Upper lobe of left lung (tissue), 6 donors: ENCODE data around the gene UPP1. TPM values are rescaled to one million over a fixed set of nuclear protein-coding genes. Genes with fewer than 3 reads are reported as not detected.

Source experiments
- ATAC-seq, 2 donors: fragments of 200-7000 bp; cut with Tn5 transposase; one replicate each; pipeline ENCODE4 v1.9.1; 2022; ENCODE audit warnings: mild to moderate bottlenecking in 2 of 2, moderate library complexity in 2 of 2; ENCODE audit not compliant: low FRiP score in 2 of 2
- DNase-seq, 2 donors: peaks; one replicate each; pipeline ENCODE4 v3.0.0-alpha.2; 2019 to 2020
- H3K27ac ChIP-seq, 4 donors: fragments of 200-600 bp; sonication (generic); one replicate each; pipeline ENCODE4 v1.5.1; 2016 to 2019
- H3K27me3 ChIP-seq, 4 donors: fragments of 200-600 bp; sonication (generic); one replicate each; pipeline ENCODE4 v1.5.1; 2017 to 2019
- H3K36me3 ChIP-seq, 4 donors: fragments of 200-600 bp; sonication (generic); one replicate each; pipeline ENCODE4 v1.5.1; 2016 to 2019
- H3K4me1 ChIP-seq, 4 donors: fragments of 200-600 bp; sonication (generic); one replicate each; pipeline ENCODE4 v1.5.1; 2018 to 2019
- H3K4me3 ChIP-seq, 4 donors: fragments of 200-600 bp; sonication (generic); one replicate each; pipeline ENCODE4 v1.5.1; 2017 to 2019; ENCODE audit warnings: mild to moderate bottlenecking in 2 of 4, moderate library complexity in 1 of 4
- H3K9me3 ChIP-seq, 4 donors: fragments of 200-600 bp; sonication (generic); one replicate each; pipeline ENCODE4 v1.5.1; 2018 to 2019
- CTCF ChIP-seq, 6 experiments: fragments of 450-650 bp in 4 of 6; fragments of 200-600 bp in 2 of 6; sonication (generic) in 2 of 6; IDR thresholded peaks; one replicate each; pipeline ENCODE4 v1.5.1; 2016 to 2019; ENCODE audit warnings: antibody characterized with exemption in 6 of 6
- EP300 ChIP-seq, 4 donors: sonication (generic); formaldehyde crosslinking; IDR thresholded peaks; one replicate each; pipeline ENCODE4 v1.5.1; 2017; ENCODE audit warnings: antibody characterized with exemption in 4 of 4, control low read depth in 2 of 4
- POLR2A ChIP-seq, 4 donors: fragments of 450-650 bp; IDR thresholded peaks; one replicate each; pipeline ENCODE4 v1.5.1; 2016 to 2017; ENCODE audit warnings: antibody characterized with exemption in 4 of 4, mild to moderate bottlenecking in 2 of 4
- POLR2AphosphoS5 ChIP-seq, 2 donors: sonication (generic); formaldehyde crosslinking; IDR thresholded peaks; one replicate each; pipeline ENCODE4 v1.5.1; 2017; ENCODE audit warnings: antibody characterized with exemption in 2 of 2
- WGBS, 2 donors: methylation state at CpG; one replicate each; pipeline ENCODE4 v1.1.5; 2017 to 2018; 5-methylcytosine and 5-hydroxymethylcytosine counted together
- total RNA-seq, 6 donors: library from RNA; depleted of rRNA in 4 of 6; stranded (reverse); fragments of >200 nt in 4 of 6; gene quantifications; one replicate each; pipeline versions ENCODE4 v1.1.0 to v1.2.1, GENCODE V29; 2016 to 2021
- donor health status: DM: no; HTN: no; CAD: no; lungs with moderate emphysema.
- donor health status: DM: no; HTN: yes; CAD: no; lungs with severe emphysema.

Gene UPP1
- total RNA-seq, 6 donors from 2014 or later, result 30.6 to 107 (median 72.0) TPM

DNA sequence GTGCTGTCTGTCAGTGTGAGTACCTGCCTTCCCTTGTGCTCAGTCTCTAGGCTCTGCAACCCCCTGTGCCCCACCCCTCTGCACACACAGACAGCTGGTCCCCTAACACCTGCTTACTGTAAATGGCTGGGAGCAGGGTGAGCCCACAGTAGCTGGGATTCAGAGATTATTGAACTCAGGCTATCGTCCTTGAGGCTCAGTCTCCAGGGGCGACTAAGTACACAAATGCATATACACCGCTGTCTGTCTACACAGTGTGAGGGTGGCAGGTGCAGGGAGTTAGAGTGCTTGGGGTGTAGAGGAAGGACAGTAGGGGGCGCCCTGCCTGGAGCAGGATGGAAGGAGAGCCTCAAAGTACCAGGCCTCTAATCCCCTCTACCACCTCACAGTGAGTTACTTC is 12.9 kb downstream of the UPP1 start:
- Histone ChIP-seq H3K9me3 (no peaks in the 10 kb centered on the region), H3K36me3 (peaks cover 13 to 92% (median 63%) of the 10 kb centered on the region in 4 donors), H3K27ac (no peak overlapping the region), H3K4me3 (no peak overlapping the region), H3K4me1 (peaks cover 5 to 11% (median 8%) of the 10 kb centered on the region in 4 donors), H3K27me3 (no peaks in the 10 kb centered on the region)
- WGBS, 2 donors, result 85 to 90% methylated on average over 4 of the region's 4 CpGs
- peak in 1 of 2 donors; percentile 41 for ATAC-seq
- no peak for DNase-seq
- TF ChIP-seq EP300 (IDR thresholded peaks at IDR 0.05), result no peak
- TF ChIP-seq CTCF (IDR thresholded peaks at IDR 0.05), result no peak
- no peak for TF ChIP-seq POLR2A (IDR thresholded peaks at IDR 0.05)
- TF ChIP-seq POLR2AphosphoS5 (IDR thresholded peaks at IDR 0.05), result no peak

DNA sequence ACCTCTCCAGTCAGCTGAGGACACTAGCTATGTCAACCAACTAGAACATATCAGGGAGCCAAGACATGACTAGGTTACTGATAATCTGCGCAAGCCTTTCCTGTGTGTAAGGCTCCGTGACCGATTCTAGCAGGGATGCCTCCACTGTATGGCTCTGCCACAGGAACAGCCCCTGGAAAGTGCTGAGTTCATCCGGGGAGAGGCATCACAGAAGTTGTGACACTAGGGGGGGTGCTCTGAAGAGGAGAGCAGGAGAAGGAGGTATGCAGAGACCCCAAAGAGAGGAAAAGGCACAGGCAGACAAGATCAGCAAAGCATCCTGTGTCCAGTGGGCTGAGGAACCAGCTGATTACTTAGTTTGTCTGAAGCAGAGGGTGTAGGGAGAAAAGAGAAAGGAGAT is 13.5 kb downstream of the UPP1 start:
- no peak for DNase-seq
- TF ChIP-seq EP300 (IDR thresholded peaks at IDR 0.05) (no peak), POLR2A (IDR thresholded peaks at IDR 0.05) (no peak), POLR2AphosphoS5 (IDR thresholded peaks at IDR 0.05) (no peak), CTCF (IDR thresholded peaks at IDR 0.05) (no peak)
- WGBS, 2 donors, result 89 to 95% methylated on average over 4 of the region's 4 CpGs
- Histone ChIP-seq H3K4me1 (peaks cover 2 to 7% (median 5%) of the 10 kb centered on the region in 4 donors), H3K4me3 (no peak overlapping the region), H3K27me3 (no peaks in the 10 kb centered on the region), H3K27ac (no peak overlapping the region), H3K36me3 (peaks cover 19 to 92% (median 69%) of the 10 kb centered on the region in 4 donors), H3K9me3 (no peaks in the 10 kb centered on the region)
- ATAC-seq, result no peak

DNA sequence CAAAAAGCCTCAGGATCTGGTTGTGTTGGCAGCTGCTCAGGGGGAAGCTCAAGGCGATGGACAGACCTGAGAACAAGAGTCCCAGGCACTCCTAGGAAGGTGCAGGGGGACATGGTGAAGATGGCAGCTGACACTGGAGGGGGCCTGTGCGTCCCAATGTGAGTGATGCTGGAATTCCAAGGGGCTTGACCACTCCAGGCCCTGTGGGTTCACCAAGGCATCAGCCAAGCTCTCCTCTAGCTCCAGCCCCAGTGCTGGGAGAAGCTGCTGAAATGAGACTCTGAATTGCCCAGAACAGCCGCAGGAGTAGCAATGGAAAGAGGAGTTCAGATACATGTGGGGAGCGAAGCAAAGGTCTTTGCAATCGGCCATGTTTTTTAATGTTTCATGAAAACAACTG is 16.0 kb downstream of the UPP1 start:
- DNase-seq (no peak), ATAC-seq (no peak)
- Histone ChIP-seq H3K36me3 (peaks cover 34 to 93% (median 79%) of the 10 kb centered on the region in 4 donors), H3K4me3 (no peak overlapping the region), H3K27ac (no peak overlapping the region), H3K4me1 (no peaks in the 10 kb centered on the region), H3K27me3 (no peaks in the 10 kb centered on the region), H3K9me3 (no peaks in the 10 kb centered on the region)
- WGBS, 2 donors, result 92 to 96% methylated on average over 5 of the region's 5 CpGs
- TF ChIP-seq EP300 (IDR thresholded peaks at IDR 0.05) (no peak), CTCF (IDR thresholded peaks at IDR 0.05) (no peak), POLR2AphosphoS5 (IDR thresholded peaks at IDR 0.05) (no peak), POLR2A (IDR thresholded peaks at IDR 0.05) (no peak)

GRCh38 chr7:48106906-48107659 is 18.0 kb downstream of the UPP1 start:
- H3K27me3 ChIP-seq, result no peaks in the 10 kb centered on the region
- 95 to 97% methylated on average over 28 to 29 of the region's 29 CpGs for WGBS, 2 donors
- TF ChIP-seq CTCF (IDR thresholded peaks at IDR 0.05), result no peak
- no peak for TF ChIP-seq POLR2AphosphoS5 (IDR thresholded peaks at IDR 0.05)
- no peak for TF ChIP-seq POLR2A (IDR thresholded peaks at IDR 0.05)
- TF ChIP-seq EP300 (IDR thresholded peaks at IDR 0.05), result no peak
- H3K4me1 ChIP-seq, result no peaks in the 10 kb centered on the region
- H3K36me3 ChIP-seq, result peaks cover 32 to 73% (median 67%) of the 10 kb centered on the region in 4 donors
- no peak overlapping the region for H3K27ac ChIP-seq
- H3K4me3 ChIP-seq, result no peak overlapping the region
- H3K9me3 ChIP-seq, result no peaks in the 10 kb centered on the region
- DNase-seq (peak in 1 of 2 donors; percentile 50), ATAC-seq (no peak)
